IPS DF 19.7 (cell line): ENCODE results near the gene ZNF654.
"Not testable (repeated sequence)": the region's sequence is repeated elsewhere in the genome, so short reads cannot be mapped to it uniquely, and the experiment has no call there.

Experiments
- DNase-seq: peaks from one replicate; pipeline ENCODE4 v3.0.0-alpha.2; 2013; ENCODE audit warnings: low read depth, low spot score

ZNF654 gene

DNA sequence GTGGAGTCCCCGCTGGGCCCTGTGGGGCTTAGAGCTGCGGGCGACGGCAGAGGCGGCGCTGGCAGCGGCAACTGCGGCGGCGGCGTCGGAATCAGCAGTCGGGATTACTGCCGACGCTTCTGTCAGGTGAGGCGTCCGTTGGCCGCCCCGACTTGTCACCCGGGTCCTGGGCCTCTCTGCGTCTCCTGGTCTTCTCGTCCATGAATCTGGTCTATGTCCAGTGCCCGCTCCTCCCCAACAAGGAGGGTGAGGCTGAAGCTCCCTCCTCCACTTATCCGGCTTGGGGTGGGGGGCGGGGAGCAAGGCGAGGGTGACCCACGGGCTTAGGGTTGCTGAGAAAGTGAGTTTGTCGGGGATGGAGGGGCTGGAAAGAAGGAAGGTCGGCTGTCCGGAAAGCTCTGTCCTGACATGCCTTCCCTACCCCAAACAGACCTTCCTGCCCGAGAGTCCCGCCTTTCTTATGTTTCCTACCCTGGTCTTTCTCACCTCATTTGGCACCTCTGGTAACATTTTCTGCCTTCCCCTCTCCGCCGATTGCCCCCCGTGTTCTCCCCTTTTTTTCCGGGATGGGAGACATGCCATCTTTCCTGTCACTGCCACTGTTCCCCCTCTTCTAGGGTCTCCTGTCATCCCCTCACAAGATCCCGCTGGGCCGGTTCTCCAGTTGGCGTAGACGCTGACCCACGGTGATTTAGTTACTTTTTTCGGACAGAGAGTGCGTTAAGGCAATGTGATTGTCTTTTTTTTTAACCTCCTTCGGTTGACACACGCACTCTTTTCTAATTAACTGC, 520 bp downstream of the ZNF654 start:
- no peak for DNase-seq

DNA sequence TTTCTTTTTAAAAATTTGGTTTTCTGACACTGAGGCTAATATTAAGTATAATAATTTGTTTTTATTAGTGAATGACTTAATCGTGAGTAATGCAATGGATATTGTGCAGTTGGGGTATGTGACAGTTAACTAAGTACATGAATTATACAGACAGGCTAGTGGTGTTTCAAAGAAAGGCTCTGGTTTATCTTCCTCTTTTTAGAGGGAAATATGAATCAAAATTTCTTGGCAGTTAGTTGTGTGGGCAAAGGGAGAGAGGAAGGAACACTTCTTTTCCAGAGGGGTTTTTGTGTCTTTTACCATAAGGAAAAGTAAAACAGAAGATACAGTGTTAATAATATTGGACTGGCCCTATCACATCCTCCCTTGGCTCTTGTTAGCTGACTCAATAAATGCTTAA, 2.7 kb downstream of the ZNF654 start:
- no peak for DNase-seq

DNA sequence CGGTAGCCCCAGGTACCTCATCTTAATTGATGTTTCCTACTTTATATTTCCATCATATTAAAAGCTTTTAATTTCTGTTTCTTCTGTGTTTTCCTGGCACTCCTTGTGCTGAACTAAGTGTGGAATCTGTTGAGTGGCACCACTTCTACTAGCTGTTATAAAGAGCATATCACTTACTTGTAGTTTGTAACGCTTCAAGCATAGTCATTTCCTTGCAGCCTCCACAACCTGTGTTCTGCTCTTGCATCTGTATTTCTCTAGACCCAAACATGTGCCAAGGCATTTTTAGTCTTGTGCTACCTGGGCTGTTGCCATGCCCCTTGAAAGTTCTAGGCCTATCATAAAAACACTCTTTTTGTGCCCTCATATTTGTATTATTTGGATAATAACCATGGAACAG, 16.0 kb downstream of the ZNF654 start:
- DNase-seq, result no peak

DNA sequence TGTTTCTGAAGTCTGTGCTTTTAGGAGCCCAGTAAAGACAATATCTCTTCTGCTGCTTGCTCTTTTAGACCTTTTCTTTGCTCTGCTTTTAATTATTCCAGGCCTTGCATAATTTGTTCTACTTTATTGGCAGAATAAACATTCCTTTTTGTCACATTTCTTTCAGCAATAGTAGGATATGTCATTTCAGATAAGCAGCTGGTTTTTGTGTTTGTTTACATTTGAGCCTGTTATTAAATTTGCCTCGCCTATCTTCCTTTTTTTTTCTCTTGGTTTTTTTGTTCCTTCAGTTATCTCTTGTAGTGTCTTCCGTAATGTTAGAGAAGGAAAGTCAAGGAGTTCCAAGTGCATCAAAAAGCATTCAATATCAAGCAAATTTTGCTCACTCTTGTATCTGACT, 16.4 kb downstream of the ZNF654 start:
- DNase-seq, result no peak

DNA sequence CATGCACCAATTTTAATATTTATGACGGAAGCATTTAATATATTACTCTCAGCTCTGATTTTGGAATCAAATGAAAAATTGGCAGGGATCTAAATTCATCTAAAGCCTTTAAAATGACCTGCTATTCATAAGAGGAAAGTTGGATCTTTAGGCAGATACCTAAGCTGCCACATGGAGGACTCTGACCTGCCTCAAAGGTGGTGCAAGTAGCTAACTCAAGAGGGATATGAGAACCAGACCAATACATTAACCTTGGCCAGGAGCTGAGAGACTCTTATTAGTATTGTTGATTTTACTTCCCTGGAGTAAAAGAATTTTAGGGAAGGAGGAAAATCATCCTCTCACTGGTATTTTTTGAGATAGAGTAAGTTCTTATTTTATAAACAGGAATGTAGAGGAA, 17.7 kb downstream of the ZNF654 start:
- DNase-seq, result no peak

DNA sequence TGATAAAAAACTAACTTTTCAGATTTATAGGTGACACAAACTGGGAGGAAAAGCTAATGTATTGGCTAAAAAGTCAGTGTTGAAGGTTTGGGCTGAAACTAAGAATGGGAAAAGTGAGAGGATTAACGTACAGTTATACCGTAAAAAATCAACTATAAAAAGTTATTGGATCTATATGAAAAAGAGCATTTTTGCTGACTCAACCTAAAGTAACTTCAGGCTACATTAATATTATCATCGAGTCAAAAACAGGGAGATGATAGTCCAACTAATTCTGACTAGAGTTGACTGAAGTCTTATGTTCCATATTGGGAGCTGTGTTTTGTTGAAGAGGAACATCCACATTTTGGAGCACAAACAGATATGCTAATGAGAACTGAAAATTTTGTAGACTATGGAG, 19.9 kb downstream of the ZNF654 start:
- no peak for DNase-seq

DNA sequence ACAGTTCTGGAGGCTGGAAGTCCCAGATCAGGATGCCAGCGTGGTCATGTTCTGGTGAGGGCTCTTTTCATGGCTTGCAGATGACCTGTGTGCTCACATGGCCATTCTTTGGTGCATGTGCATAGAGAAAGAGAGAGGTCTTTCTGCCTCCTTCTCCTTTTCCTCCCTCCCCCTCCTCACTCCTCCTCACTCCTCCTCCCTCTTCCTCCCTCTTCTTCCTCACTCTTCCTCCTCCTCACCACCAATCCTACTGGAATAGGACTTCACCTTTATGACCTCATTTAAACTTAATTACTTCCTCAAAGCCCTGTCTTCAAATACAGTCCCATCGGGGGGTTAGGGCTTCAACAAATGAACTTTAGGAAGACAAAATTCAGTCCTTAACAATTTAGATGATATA, 23.8 kb downstream of the ZNF654 start:
- DNase-seq, result no peak

DNA sequence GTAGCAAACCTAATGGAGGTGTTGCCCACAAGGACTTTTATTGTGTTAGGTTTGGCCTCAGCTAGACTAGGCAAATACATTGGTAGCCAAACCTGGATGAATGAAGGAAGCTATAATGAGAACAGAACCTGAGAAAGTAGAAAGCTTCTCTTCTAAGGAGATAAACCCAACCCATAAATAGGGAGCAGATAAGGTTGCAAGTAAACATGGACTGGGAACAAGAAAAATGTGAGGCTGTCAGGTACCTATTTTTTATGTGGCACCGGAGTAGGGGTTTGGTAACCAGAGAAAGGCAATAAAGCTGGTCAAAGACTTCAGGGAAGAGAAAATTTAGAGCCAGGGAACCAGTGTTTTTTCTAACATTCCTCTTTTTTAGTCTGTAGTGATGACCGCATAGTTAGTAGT, 25.0 kb downstream of the ZNF654 start:
- DNase-seq, result no peak

DNA sequence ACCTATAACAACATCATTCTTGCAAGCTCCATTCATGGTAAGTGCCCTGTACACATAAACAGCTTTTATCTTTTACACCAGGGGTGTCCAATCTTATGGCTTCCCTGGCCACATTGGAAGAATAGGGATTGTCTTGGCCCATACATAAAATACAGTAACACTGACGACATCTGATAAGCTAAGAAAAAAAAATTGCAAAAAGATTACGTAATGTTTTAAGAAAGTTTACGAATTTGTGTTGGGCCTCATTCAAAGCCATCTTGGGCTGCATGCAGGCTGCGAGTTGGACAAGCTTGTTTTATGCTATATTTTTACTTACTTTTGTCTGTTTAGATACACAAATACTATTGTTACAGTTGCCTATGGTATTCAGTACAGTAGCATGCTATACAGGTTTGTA, 31.6 kb downstream of the ZNF654 start:
- DNase-seq, result no peak

DNA sequence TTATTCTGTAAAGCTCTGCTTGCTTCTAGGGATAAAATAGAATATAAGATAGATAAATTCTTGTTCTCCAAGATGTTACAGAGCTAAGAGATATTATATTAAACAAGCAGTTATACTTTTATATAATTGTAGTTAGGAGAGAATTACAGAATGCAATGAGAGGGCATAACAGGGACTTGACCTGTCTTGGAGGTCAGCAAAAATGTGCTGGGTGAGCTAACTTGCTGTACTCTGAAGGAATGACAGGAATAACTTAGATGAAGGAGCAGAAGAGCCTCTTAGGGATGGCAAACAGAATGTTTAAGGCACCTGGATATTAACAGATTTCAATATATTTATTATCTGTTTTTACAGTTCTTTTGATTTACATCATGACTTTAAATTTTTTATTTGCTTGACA, 33.2 kb downstream of the ZNF654 start:
- DNase-seq, result no peak

DNA sequence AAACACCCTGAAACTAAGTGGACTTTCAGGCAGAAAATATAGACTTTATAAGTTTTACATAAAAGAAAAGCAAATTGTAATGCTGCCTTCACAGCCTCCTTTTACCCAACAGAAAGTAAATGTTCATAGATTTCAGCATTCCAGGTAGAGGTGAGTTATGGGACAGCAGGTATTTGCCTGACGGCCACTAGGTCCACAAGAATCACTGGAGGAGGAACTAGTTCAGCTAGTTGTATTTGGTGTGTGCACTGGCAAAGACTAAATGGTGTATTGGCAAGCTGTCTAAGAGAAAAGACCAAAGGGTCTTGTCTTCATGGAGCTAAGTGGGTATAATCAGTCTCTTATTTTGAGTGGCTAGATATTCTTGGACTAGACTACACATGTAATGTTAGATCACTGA, 34.2 kb downstream of the ZNF654 start:
- DNase-seq, result no peak

DNA sequence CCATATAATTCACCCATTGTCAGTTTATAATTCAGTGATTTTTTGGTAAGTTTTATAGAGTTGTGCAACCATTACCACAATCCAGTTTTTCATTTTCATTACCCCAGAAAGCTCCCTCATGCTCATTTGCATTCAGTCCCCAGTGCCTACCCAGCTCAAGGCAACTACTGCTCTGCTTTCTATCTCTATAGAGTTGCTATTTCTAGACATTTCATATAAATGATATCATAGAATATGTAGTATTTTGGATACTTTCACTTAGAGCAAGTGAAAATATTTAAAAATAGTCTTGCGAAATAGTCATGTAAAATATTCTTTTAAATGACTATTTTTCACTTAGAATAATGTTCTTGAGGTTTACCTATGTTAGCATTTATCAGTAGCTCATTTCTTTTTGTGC, 42.1 kb downstream of the ZNF654 start:
- no peak for DNase-seq

DNA sequence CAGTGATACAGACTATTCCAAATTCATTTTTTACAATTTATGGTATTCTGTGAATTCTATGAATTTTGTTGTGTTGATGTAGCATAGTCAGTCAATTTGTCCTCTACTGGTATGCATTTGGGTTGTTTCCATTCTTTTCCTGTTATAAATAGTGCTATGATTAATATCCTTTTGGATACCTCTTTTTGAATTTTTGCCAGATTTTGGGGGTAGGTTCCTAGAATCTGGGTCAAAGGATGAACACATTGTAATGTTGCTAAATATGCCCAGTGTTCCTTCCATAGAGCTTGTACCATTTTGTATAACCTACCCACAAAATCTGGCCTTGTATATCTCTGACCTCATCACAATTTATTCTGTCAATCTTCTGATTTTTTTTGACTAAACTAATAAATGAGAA, 46.3 kb downstream of the ZNF654 start:
- no peak for DNase-seq

DNA sequence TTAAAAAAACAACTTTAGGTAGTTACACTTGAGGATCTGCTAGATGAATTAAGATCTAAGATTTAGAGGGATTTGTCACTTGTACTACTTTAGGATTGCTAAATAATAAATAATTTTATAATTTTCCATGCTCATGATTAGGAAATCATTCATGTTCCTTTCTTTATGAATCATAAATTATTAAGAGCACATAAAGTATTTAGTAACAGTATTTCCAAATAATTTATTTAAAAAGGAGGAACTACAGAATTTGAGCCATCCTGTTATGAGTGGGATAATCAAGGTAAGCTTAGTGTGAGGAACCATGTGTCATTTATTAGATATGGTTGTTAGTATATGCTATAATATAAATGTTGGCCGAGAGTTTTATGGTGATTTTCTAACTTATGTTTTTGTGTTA, 53.2 kb downstream of the ZNF654 start:
- DNase-seq, result no peak

DNA sequence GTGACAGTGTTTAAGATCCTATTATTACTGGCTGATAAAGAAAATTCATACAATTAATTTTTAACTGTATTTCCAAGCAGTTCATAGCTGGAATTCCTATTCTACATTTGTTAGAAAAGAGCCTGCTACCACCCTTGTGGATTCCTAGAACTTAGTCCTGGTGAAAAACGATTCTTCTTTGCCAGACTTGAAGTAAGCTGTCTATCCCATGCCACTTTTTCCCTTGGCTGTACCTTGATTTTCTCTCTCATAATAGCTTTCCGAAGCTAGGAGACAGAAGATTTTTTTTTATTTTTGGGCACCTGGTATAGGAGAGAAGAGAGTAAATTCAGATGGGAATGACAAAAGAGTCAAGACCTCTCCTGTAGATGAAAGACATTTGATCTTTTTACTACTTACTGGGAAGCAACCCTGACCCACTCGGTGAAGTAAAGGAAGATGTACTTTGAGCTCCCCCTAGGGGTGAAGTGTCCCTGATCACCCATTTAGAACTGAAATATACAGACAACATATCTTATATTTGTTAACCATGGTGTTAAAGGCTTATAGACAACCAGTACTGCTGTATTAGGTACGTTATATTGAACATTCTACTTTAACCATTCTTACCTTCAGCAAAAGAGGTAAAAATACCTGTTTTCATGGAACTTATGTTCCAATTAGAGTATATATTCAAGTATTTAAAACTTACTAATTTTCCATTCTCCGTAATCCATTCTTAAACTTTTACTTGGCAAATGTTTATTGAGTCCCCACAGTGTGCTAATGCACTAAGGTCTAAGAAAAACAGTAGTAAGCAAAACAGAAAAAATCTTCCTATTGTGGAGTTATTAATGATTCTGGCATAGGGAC, 54.5 kb downstream of the ZNF654 start:
- DNase-seq, result peak; percentile 38

DNA sequence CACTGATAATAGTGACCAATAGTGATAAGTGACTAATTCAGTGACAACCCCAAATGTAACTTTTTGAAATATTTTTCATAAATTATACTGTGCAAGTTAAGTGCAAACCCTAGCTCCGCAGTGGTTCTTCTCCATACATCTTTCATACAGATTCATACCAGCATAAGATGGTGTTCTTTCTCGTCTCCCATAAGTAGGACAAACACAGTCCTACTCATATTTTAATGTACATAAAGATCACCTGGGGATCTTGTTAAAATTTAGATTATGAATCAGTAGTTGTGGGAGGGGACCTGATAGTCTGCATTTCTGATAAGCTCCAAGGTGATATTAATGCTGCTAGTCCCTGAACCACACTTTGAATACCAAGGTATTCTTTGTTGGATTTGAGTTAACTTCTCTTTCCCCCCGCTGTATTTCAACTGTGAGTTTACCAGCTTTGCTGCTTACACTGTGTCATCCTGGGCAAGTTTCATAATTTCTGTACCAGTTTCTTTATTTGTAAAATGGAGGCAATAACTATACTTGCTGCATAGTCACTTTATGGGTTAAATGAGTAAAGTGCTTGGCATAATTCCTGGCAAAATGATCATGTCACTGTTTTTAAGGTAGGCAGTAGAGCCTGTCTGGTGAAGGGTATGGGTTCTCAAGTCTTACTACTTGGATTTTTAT, 56.0 kb downstream of the ZNF654 start:
- no peak for DNase-seq

DNA sequence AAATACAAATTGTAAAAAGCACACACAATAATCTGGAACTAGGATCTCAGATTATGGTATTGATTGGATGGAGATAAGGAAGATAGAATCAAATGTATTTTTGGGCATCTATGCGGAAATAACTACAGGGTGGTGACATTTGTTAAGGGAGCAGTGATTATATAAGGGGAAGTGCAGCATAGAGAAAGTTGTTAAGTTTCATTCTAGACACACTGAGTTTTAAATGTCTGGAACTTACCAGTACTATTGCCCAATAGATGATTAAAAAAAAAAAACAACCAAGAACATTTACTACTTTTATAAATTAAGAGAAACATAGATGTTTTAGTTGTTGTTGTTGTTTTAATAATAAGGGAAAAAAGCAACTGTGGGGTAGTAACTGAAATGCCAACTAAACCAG, 58.6 kb downstream of the ZNF654 start:
- DNase-seq, result no peak

DNA sequence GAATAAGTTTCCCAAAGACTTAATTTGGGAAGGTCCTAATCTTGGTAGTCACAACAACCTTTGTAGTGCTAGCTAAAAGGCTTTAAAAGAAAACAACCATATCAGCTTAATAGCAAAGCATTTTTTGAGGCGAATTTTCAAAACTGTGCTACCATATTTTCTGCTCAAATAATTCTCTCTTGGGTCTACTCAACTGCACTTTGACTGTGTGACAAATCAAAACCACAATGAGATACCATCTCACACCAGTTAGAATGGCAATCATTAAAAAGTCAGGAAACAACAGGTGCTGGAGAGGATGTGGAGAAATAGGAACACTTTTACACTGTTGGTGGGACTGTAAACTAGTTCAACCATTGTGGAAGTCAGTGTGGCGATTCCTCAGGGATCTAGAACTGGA, 59.5 kb downstream of the ZNF654 start:
- DNase-seq, result not testable (repeated sequence)

DNA sequence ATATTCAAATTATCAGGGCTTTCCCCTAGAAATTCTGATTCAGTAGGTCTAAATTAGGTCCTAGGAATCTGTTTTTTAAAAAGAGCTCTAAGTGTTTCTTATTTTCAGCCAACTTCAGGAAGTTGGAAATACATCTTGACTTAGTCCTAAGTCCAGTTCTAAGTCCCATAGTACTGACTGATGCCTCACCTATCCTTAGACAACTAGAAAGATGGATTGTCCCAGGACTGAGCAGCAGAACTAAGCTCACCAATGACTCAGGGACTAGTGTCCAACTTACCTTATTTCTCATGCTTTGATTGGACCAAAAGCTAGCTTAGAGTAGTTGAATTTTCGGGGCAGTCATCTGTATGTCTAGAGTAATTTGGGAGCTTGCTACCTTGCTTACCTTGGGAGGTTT, 64.5 kb downstream of the ZNF654 start:
- DNase-seq, result no peak

DNA sequence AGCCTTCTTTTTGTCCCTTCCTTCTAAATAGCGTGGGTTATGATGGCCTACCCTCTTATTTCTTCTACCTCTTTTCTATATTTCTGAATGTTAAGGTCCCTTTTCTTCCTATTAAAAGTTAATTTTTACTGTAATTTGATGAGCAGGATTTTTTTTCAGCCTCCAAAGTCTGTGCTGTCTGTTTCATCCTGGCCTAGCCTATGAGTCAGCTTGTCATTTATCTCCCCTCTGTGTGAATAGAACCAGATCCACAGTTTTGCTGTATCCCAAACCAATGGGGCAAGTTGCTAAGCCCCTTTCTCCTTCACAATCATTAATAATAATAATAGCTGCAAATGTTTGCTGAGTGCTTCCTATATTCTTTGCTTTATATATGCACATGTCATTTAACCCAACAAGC, 72.6 kb downstream of the ZNF654 start:
- no peak for DNase-seq

DNA sequence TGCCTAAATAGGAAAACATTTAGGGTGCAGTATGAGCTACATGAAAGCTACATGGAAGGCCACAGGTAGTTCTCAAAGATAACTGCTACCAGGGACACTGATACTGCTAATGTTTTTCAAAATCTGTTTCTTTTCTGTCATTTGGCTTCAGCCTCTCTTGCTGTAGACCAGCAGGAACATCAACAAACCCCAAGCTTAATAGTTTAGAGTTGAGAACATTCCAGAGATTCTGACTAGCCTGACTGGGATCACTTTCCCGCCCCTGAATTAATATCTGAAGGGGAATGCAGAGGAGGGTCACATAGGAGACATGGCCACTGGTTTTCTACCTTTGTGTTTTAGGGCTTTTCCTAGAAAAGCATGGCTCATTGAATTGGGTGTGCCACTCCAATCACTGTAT, 73.8 kb downstream of the ZNF654 start:
- no peak for DNase-seq

DNA sequence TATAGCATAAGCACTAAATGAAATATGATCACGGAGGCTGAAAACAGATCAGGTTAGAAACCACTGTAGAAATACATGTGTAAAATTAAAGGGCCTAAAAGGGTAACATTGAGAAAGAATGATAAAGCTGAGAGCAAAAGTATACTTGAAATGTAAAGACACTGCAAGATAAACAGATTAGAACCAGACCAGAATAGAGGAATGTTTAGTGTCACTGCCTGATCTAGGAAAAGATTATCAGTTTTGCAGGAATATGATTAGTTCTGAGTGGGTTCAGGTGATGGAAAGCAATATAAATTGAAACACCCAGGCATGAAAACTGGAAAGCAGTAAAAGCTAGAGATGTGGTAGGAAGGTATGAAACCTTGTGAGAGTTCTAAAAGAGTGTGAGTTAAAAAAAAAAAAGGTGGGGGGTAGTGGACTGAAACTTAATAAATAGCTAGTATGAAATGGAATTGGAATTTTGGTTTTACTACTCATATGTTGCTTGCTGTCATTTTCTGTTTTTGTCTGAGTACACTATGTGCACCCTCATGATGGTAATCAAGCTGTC, 74.7 kb downstream of the ZNF654 start:
- no peak for DNase-seq
